SW 1271 (cell line): ENCODE data around the gene ASCL3.
"Not testable (repeated sequence)": the region's sequence is repeated elsewhere in the genome, so short reads cannot be mapped to it uniquely, and the experiment has no call there.

Source experiments
- DNase-seq, 2 experiments: peaks; one replicate each; lab custom pipeline; 2025; lab: John Stamatoyannopoulos, UW

The ASCL3 gene

DNA sequence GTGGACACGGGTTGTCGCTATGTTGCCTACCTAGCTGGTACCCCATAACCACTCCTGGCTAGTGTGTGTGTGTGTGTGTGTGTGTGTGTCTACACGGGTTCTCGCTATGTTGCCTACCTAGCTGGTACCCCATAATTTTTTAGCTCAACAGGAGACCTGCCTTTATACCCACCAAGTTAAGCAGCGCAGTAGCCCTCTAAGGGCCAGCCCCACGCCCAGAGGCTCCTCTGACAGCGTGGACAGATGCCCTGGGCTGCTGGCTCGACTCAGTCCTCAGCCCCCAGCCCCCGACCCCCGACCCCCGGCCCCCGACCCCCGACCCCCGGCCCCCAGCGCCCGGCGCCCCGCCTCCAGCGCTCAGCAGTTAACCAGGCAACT lies 32.2 kb downstream of the ASCL3 start:
- no peak for DNase-seq

DNA sequence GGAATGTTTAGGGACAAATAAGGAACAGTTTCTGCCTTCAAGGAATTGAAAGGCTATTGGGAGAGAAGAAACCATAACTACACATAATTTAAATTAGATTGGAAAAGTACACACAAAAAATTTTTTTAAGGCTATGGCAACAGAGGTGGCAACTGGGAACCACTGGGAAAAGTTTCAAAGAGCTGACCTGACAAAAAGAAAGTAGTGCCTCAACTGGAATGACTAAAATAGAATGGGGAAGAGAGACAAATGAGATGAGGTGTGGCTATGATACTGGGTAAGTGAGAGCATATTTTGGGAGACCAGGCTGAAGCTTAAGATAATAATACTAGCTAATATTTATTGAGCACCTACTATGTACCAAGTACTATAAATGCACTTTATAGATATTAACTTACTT lies 34.7 kb downstream of the ASCL3 start:
- no peak for DNase-seq

DNA sequence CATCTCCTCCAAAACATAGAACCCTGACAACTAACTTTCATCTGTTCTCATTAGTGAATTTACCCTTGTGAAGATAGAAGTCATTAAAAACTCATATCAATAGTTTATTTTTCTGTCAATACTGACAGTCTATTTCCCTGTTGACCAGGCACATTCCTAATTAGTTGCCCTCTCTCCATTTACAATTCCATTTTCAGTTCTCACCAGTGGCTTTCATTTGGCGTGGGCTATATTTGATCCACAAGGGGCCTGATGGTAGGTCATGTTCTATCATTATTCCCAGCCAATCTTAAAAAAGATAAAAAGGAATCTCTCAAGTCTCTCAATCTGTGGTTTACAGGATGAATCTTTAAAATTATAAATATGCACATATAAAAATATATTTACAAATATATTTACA lies 35.7 kb downstream of the ASCL3 start:
- DNase-seq, result no peak

DNA sequence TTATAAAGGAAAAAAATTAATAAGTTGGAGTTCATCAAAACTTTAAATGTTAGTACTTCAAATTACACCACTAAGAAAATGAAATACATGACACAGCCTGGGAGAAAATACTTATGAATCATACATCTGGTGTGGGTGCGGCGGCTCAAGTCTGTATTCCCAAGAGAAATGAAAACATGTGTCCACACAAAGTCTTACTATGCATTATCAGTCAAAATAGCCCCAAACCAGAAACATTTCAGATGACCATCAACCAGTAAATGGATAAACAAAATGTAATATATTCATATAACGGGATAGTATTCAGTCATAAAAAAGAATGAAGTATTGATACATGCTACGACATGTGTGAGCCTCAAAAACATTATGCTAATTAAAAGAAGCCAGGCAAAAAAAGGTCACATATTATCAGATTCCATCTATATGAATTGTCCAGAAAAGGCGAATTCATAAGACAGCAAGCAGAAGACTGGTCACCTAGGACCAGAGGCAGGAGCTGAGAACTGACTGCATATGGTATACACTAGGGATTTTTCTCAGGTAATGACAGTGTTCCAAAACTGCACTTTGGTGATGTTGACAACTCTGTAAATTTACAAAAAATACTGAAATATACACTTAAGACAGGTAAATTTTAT lies 37.2 kb downstream of the ASCL3 start:
- no peak for DNase-seq

DNA sequence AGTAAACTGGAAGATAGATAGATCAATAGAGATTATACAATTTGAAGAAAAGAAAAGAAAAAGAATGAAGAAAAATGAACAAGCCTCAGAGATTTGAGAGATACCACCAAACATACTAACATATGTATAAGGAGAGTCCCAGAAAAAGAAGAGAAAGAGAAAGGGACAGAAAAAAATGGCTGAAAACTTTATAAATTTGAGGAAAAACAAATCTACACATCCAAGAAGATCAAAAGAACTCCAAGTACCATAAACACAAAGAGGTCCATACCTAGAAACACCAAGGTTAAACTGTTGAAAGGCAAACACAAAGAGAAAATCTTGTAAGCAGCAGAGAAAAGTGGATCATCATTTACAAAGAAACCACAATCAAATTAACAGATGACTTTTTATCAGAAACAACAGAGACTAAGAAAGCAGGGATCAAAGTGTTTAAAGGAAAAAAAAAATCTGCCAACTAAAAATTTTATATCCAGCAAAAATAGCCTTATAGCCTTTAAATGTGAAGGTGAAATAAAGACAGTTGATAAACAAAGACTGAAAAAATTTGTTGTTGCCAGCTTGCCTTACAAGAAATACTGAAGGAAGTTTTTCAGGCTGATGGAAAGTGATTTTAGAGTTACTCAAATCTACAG lies 43.6 kb downstream of the ASCL3 start:
- no peak for DNase-seq

DNA sequence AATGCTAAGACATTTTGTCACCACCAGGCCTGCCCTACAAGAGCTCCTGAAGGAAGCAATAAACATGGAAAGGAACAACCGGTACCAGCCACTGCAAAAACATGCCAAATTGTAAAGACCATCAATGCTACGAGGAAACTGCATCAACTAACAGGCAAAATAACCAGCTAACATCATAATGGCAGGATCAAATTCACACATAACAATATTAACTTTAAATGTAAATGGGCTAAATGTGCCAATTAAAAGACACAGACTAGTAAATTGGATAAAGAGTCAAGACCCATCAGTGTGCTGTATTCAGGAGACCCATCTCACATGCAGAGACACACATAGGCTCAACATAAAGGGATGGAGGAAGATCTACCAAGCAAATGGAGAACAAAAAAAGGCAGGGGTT lies 51.6 kb downstream of the ASCL3 start:
- DNase-seq, result not testable (repeated sequence)
